Ishikawa (cell line): ENCODE data around the gene GRB10.

Experiments used
- CEBPB ChIP-seq: IDR thresholded peaks from 2 replicates; pipeline ENCODE4 v1.6.1; 2012
- CREB1 ChIP-seq: IDR thresholded peaks from 2 replicates; pipeline ENCODE4 v1.6.1; 2012; ENCODE audit warnings: low read depth
- EGR1 ChIP-seq: IDR thresholded peaks from 2 replicates; pipeline ENCODE4 v1.6.1; 2012
- EP300 ChIP-seq: IDR thresholded peaks from 2 replicates; pipeline ENCODE4 v1.6.1; 2012; ENCODE audit warnings: borderline replicate concordance
- FOXM1 ChIP-seq: IDR thresholded peaks from 2 replicates; pipeline ENCODE4 v1.6.1; 2012; ENCODE audit warnings: low read depth, borderline replicate concordance
- NFIC ChIP-seq: IDR thresholded peaks from 2 replicates; pipeline ENCODE4 v1.6.1; 2012
- RAD21 ChIP-seq: IDR thresholded peaks from 2 replicates; pipeline ENCODE4 v1.6.1; 2012; ENCODE audit warnings: low read depth
- TAF1 ChIP-seq: IDR thresholded peaks from 2 replicates; pipeline ENCODE4 v1.6.1; 2012; ENCODE audit warnings: low read depth, mild to moderate bottlenecking
- TCF12 ChIP-seq: IDR thresholded peaks from 2 replicates; pipeline ENCODE4 v1.6.1; 2012; ENCODE audit warnings: low read depth
- TEAD4 ChIP-seq: IDR thresholded peaks from 2 replicates; pipeline ENCODE4 v1.6.1; 2012
- YY1 ChIP-seq: IDR thresholded peaks from 2 replicates; pipeline ENCODE4 v1.6.1; 2012; ENCODE audit warnings: low read depth
- ZBTB7A ChIP-seq: IDR thresholded peaks from 2 replicates; pipeline ENCODE4 v1.6.1; 2012; ENCODE audit warnings: low read depth
- TF ChIP-seq, protein P1 (sequence below): IDR thresholded peaks from 2 replicates; pipeline ENCODE4 v1.6.1; 2012
- TF ChIP-seq, protein P2 (sequence below): IDR thresholded peaks from 2 replicates; pipeline ENCODE4 v1.6.1; 2012; ENCODE audit warnings: low read depth, mild to moderate bottlenecking
- TF ChIP-seq, protein P3 (sequence below): IDR thresholded peaks from 2 replicates; pipeline ENCODE4 v1.6.1; 2012

The GRB10 gene

DNA sequence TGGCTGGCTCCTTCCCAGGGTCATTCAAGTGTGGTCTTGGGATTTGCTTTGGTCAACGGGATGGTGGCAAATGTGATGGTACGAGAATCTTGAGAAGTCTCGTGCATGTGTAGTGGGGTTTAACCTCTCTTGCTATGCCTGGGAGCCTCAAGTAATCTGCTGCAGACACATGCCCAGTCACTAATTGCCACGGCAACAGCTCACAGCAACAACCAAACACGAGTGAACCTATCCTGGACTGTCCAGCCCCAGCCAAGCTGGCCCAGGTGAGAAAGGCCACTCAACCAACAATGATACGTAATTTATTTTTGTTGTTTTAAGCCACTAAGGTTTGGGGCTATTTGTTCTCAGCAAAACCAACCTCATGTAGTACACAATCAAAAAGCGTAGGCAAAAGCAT is 179.4 kb downstream of the GRB10 start:
- TF ChIP-seq, protein P1, sequence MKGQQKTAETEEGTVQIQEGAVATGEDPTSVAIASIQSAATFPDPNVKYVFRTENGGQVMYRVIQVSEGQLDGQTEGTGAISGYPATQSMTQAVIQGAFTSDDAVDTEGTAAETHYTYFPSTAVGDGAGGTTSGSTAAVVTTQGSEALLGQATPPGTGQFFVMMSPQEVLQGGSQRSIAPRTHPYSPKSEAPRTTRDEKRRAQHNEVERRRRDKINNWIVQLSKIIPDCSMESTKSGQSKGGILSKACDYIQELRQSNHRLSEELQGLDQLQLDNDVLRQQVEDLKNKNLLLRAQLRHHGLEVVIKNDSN, result no peak
- TF ChIP-seq TEAD4 (no peak), CEBPB (no peak), TAF1 (no peak), YY1 (no peak), ZBTB7A (no peak), EP300 (no peak), FOXM1 (no peak), RAD21 (no peak), TCF12 (no peak), CREB1 (no peak)
- TF ChIP-seq, protein P2, sequence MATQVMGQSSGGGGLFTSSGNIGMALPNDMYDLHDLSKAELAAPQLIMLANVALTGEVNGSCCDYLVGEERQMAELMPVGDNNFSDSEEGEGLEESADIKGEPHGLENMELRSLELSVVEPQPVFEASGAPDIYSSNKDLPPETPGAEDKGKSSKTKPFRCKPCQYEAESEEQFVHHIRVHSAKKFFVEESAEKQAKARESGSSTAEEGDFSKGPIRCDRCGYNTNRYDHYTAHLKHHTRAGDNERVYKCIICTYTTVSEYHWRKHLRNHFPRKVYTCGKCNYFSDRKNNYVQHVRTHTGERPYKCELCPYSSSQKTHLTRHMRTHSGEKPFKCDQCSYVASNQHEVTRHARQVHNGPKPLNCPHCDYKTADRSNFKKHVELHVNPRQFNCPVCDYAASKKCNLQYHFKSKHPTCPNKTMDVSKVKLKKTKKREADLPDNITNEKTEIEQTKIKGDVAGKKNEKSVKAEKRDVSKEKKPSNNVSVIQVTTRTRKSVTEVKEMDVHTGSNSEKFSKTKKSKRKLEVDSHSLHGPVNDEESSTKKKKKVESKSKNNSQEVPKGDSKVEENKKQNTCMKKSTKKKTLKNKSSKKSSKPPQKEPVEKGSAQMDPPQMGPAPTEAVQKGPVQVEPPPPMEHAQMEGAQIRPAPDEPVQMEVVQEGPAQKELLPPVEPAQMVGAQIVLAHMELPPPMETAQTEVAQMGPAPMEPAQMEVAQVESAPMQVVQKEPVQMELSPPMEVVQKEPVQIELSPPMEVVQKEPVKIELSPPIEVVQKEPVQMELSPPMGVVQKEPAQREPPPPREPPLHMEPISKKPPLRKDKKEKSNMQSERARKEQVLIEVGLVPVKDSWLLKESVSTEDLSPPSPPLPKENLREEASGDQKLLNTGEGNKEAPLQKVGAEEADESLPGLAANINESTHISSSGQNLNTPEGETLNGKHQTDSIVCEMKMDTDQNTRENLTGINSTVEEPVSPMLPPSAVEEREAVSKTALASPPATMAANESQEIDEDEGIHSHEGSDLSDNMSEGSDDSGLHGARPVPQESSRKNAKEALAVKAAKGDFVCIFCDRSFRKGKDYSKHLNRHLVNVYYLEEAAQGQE, result no peak
- TF ChIP-seq, protein P3, sequence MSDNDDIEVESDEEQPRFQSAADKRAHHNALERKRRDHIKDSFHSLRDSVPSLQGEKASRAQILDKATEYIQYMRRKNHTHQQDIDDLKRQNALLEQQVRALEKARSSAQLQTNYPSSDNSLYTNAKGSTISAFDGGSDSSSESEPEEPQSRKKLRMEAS, result no peak

DNA sequence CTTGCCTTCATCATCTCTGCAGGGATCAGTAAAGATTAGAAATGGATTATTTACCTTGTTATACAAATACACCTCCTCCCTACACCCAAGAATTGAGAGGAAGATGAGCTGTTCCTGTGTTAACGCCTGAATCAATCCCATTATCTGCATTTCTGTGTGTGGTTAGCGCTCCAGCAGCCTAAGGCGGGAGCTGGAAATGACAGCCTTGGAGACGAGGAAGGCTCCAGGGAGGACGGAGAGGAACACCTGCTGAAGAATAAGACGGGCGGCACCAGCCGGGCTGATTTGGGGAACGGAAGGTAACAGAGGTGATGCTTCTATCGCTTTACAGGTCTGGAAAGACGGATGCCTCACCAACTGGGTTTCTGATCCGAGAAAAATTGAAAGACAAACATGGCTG is 183.3 kb downstream of the GRB10 start:
- TF ChIP-seq TCF12, result no peak
- no peak for TF ChIP-seq CREB1
- TF ChIP-seq, protein P3, result no peak
- TF ChIP-seq EP300, result no peak
- no peak for TF ChIP-seq TEAD4
- TF ChIP-seq, protein P1, result no peak
- no peak for TF ChIP-seq ZBTB7A
- no peak for TF ChIP-seq NFIC
- no peak for TF ChIP-seq FOXM1
- no peak for TF ChIP-seq RAD21
- TF ChIP-seq, protein P2, result no peak
- TF ChIP-seq TAF1, result no peak
- TF ChIP-seq CEBPB, result no peak
- TF ChIP-seq YY1, result no peak
- no peak for TF ChIP-seq EGR1

- TF ChIP-seq, protein P3, result no peak
- no peak for TF ChIP-seq ZBTB7A
- TF ChIP-seq, protein P1, result no peak
- TF ChIP-seq, protein P2, result no peak
- no peak for TF ChIP-seq YY1
- no peak for TF ChIP-seq NFIC
- TF ChIP-seq TAF1, result no peak
- no peak for TF ChIP-seq EP300
- no peak for TF ChIP-seq EGR1
- TF ChIP-seq TEAD4, result no peak
- no peak for TF ChIP-seq TCF12
- TF ChIP-seq CREB1, result no peak
- TF ChIP-seq CEBPB, result no peak
- TF ChIP-seq FOXM1, result no peak
- no peak for TF ChIP-seq RAD21
Measured at GRCh38 chr7:50598460-50599343, 184.0 kb downstream of the GRB10 start.
